LNCAP (cell line): ENCODE measurements around the gene MEF2A.

Experiments
- CTCF ChIP-seq: fragments of 450-650 bp; IDR thresholded peaks from 2 replicates; pipeline ENCODE4 v1.5.1; 2017; ENCODE audit warnings: mild to moderate bottlenecking

Gene MEF2A

GRCh38 chr15:99719096-99719541 lies 153.3 kb downstream of the MEF2A start:
- TF ChIP-seq CTCF, result no peak

GRCh38 chr15:99720533-99720932 lies 154.7 kb downstream of the MEF2A start:
- no peak for TF ChIP-seq CTCF

- TF ChIP-seq CTCF, result no peak
These were observed 155.5 kb downstream of the MEF2A start for GRCh38 chr15:99721104-99721778.

DNA sequence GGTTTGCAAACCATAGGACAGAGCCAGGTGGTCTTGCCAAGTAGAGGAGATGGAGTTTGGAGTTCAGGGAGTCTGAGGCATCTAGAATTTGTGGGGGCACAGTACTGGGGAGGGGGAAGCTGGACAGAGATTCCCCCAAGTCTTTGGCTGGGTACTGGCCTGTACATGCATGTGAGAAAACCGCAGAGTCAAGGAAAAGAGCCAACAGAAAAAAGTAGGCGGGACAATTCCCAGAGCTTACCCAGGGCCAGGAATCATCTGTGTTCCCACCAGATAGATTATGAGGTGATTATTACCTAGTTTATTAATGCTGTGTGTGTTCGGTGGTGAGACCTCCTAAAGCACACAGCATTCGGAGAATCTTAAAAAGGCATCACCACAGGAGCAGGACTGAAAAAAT lies 156.1 kb downstream of the MEF2A start:
- TF ChIP-seq CTCF, result no peak

GRCh38 chr15:99722406-99722805 lies 156.6 kb downstream of the MEF2A start:
- TF ChIP-seq CTCF, result no peak

GRCh38 chr15:99726333-99726732 lies 160.5 kb downstream of the MEF2A start:
- TF ChIP-seq CTCF, result no peak

- TF ChIP-seq CTCF, result no peak
These were observed 161.5 kb downstream of the MEF2A start for GRCh38 chr15:99727330-99727729.

- no peak for TF ChIP-seq CTCF
These were observed 161.9 kb downstream of the MEF2A start for GRCh38 chr15:99727733-99728132.
